ENCODE measurements around the gene RAD23A. TPM values are rescaled to one million over a fixed set of nuclear protein-coding genes. Genes with fewer than 3 reads are reported as not detected.

The RAD23A gene
- polyA plus RNA-seq, 5 donors = 55.7 to 105 (median 76.3) TPM

DNA sequence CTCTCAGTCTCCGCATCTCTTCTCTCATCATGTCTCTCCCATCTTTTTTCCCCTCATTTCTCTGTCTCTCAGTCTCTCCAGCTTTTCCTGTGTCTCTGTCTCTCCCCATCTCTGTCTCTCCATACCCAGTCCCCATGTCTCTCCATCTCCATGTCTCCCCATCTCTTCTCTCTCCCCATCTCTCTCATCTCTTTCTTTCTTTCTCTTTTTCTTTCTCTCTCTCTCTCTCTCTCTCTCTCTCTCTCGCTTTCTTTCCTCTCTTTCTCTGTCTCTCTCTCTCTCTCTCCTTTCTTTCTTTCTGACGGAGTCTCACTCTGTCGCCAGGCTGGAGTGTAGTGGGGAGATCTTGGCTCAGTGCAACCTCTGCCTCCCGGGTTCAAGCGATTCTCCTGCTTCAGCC, 37.0 kb downstream of the RAD23A start:
- no peak for DNase-seq

DNA sequence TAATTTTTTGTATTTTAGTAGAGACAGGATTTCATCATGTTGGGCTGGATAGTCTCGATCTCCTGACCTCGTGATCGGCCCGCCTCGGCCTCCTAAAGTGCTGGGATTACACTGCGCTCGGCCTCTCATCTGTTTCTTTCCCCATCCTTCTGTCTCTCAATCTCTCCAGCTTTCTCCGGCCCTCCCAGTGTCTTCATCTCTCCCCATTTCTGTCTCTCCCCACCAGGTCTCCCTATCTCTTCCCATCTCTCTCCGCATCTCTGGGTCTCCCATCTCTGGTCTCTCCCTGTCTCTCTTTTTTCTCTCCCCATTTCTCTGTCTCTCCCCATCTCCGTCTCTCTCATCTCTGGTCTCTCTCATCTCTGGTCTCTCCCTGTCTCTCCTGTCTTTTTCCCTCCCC, 37.4 kb downstream of the RAD23A start:
- DNase-seq = no peak

DNA sequence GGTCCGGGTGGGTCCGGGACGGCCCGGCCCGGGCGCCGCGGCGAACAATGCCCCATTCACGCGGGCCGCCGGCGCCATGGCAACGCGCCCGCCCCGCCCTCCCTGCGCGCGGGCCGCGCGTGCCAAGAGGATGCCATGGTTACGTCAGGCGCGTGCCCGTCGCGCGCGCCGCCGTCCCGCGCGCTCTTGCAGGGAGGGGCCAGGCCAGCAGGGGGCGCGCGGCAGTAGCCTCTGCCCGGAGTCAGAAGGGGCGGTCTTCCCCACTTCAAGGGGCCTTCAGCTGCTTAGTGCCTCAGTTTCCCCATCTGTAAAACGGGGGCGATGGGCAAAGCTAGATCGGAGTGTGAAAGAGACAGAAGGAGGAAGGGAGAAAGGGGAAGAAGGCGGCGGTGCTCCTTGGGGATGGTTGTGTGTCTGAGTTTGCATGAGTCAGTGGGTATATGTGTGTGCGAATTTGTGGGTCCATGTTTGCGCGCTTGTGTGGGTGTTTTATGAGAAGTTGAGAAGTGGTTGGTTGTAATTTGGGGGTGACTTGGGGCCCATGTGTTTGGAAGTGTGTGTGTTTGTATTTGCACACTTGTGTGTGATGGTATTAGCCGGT, 38.0 kb downstream of the RAD23A start:
- DNase-seq = peak; percentile 78 to 87

DNA sequence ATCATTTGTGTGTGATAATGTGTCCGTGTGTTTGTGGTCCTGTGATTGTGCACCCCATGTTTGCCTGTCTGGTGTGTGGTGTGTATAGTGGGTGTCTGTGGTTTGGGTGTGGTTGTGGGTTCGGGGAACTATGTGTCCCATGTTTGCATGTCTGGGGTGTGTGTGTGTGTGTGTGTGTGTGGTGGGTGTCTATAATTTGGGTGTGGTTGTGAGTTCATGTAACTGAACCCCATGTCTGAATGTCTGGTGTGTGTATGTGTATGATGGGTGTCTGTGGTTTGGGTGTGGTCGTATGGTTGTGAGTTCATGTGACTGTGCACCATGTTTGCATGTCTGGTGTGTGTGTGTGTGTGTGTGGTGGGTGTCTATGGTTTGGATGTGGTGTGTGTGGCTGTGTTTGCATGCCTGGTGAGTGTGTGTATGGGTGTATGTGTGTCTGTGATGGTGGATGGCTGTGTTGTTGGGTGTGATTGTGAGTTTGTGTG, 38.5 kb downstream of the RAD23A start:
- DNase-seq = no peak

DNA sequence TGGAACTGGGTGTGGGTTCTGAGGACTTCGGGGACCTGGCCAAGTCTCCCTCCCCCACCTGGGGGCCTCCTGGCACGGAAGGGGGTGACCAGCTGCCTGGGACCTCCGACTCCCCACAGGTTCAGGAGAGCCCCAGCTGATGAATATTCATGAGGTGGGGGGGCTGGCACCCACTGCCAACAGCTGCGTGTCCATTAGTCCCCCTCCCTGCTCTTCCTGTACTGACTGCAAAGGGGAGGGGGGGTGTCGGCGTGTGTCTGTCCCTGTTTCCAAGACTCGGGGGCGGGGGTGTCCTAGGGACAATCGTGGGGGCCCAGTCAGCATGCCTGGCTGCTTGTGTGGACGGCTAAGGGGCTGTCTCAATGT, 39.0 kb downstream of the RAD23A start:
- DNase-seq = no peak

DNA sequence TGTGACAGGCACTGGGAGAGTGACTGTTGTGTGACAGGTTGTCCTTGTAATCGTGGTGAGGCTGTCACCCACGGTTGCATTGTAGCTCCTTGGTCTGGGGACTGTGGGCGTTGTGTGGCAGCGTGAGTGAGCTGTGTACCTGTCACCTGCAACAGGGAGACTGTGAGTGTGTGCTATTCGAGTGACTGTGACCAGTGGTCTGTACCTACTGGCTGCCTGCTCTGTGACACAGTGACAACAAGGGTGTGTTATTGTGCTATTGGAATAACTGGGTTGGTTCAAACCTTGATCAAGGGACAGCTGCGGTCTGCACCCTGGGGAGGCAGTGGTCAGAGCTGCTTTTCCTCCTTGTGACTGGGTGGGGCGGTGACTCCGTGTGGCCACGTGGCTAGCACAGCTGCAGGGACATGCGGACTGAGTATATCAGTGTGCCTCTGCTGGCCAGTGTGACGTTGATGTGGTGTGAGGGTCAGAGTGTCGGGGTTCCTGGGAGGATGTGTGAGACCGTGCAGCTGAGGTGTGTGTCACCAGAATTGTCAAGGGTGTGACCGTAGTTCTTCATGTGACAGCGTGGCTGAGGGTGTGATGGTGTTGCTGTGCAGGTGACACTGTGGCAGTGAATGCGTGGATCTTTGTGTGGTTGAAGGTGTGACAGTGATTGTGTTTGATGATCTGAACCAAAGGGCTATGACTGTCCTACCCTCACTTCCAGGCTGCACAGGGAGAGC, 39.6 kb downstream of the RAD23A start:
- DNase-seq = no peak

DNA sequence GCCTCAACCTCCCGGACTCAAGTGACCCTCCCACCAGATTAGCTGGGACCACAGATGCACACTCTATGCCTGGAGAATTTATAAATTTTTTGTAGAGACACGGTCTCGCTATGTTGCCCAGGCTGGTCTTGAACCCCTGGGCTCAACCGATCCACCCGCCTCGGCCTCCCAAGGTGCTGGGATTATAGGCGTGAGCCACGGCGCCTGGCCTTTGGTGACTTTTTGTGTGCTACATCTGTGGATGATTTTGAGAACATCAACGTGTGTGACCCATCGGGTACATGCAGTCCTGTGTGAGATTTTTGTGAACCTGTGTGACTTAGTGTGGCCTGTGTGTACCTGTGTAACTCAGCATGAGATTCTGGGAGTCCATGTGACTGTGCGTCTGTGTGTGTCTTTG, 41.1 kb downstream of the RAD23A start:
- no peak for DNase-seq

DNA sequence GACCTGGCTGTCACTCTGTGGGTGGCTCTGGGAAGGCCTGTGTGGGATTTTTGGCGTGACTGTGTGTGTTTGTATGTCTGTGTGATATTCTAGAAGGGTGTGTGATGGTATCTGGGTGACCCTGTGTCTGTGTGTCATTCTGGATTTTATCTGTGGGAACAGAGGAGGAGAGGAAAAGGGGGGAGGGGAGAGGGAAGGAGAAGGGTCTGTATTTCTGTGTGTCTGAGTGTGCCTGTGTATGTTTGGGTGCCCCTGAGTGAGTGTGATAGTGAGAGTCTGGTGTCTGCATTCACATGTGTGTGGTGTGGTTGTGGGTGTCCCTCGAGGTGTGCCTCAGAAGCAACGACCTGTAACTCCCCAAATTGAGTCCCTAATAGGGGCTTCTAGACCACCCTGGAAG, 41.5 kb downstream of the RAD23A start:
- no peak for DNase-seq

DNA sequence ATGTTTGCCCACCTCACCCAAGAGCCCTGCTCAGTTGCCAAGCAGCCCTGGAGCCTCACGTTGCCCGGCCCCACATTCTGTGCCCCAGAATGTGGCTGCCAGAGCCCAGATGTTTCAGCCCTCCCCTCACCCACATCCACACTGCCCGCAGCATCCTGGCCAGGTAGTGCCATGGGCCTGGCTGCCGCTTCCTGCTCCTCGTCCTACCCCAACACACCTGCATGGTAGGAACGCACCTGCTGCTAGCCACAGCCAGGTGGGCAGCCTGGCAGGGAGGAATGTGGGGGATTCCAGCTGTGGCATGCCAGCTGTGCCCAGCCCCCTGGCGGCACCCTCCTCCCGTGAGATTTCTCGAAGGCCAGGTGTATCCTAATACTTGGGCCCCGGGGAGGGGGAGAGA, 42.1 kb downstream of the RAD23A start:
- no peak for DNase-seq

DNA sequence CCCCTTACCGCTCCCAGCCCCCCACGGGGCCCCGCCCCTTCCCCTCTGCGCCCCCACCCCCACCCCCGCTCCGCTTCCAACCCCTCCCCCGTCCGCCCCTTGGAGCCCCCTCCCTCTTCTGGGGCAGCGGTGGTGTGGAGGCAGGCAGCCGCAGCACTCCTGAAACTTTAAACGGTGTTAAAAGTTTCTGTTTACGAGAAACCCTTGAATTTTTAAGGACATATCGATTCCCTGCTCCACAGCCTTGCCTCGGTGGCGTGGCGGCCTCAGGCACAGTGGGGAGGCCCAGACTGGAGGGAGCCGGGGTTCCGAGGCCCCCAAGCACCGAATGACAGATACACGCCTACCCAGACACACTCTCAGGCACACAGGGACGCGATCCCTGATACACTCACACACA, 44.8 kb downstream of the RAD23A start:
- no peak for DNase-seq

DNA sequence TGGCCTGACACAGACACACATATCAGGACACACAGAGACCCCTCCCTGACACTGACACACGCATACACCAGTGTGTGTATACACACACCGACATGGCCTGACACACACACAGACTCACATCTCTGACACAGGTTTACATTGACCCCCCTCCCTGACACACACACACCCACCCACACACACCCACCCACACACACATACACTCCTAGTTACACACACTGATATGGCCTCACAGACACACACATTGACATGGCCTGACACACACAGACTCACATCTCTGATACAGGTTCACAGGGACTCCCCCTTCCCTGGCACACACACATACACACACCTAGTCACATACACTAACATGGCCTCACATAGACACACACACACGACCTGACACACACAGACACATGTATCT, 45.2 kb downstream of the RAD23A start:
- no peak for DNase-seq

DNA sequence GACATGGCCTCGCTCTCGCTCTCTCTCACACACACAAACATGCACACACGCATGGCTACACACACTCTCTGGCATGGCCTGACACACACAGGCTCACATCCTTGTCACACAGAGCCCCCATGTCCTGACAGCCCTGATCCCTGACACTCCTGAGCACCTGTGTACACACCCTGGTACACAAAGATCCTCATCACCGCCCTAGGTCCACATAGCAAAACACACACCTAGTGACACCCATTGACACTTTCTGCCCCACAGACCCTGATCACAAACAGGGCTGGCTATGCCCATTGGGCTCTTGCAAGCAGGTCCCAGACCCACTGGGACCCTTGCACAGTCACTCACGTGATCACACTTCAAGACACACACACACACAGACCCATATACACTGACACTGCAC, 45.6 kb downstream of the RAD23A start:
- DNase-seq = no peak

DNA sequence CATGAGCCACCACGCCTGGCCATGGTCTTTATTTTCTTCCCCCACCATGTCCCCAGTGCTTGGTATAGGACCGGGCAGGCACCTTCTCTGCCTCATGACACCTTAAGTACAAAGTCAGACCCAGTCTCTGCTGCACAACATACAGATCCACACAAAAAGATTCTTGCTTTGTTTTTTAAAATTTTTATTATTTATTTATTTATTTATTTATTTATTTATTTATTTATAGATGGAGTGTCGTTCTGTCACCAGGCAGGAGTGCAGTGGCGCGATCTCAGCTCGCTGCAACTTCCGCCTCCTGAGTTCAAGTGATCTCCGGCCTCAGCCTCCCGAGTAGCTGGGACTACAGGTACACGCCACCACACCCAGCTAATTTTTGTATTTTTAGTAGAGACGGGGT, 47.1 kb downstream of the RAD23A start:
- DNase-seq = no peak

DNA sequence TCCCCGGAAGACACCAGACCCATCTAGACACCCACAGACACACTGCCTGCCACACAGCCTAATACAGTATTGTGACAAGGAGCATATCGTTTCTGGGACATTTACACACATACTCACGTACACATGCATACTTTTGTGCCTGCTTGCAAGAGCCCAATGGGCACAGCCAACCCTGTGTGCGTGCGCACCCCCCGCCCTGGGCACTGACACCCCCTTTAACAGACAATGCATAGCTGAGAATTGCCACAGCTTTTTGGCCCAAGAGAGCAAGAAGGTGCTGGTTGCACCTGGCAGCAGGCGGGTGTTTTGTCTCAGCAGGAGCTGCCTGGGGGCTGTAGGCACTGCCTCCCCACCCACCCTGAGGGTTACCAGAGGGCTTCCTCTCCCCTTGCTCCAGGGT, 47.9 kb downstream of the RAD23A start:
- DNase-seq = no peak

DNA sequence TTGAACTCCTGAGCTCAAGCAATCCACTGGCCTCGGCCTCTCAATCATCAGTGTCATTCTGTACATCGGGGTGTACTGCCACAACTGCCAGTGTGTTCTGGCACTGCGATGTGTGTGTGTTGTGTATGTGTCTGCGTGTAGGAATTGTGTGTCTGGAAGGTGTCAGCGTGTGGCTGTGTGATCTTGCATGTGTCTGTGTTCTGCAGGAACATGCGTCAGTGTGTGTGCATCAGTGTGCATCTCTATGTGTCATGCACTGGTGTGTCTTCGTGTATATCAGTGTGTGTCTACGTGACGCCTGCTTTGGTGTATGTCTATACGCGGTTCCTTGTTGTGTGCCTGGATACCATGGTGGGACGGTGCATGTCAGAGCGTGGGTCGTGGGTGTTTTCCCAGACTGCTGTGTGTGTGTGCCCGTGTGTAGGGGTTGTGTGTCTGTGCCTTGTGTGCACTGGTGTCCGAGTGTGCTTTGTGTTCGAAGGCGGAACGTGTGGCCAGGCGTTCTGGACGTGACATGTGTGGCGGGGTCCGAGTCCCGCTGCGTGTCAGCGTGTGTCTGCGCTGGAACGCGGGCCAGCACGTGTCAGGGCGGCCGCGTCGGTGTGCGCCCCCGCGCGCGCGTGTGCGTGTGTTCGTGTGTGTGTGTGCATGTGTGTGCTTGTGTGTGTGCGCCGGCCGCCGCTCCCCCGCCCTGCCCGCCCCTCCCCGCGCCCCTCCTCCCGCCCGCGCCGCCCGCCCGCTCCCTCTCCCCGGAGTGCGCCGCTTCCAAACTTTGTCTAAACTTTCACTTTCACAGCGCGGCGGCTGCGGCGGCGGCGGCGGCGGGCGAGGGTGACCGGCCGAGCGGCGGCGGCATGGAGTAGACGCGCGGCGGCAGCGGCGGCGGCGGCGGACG, 49.3 kb downstream of the RAD23A start, which contains the start of gene NFIX:
Gene NFIX (plus strand): TSS at position 775 of the 895 bp plus-strand sequence. CDS start 363 bp downstream, outside the sequence.
- DNase-seq = peak in 1 of 2 donors; percentile 55

DNA sequence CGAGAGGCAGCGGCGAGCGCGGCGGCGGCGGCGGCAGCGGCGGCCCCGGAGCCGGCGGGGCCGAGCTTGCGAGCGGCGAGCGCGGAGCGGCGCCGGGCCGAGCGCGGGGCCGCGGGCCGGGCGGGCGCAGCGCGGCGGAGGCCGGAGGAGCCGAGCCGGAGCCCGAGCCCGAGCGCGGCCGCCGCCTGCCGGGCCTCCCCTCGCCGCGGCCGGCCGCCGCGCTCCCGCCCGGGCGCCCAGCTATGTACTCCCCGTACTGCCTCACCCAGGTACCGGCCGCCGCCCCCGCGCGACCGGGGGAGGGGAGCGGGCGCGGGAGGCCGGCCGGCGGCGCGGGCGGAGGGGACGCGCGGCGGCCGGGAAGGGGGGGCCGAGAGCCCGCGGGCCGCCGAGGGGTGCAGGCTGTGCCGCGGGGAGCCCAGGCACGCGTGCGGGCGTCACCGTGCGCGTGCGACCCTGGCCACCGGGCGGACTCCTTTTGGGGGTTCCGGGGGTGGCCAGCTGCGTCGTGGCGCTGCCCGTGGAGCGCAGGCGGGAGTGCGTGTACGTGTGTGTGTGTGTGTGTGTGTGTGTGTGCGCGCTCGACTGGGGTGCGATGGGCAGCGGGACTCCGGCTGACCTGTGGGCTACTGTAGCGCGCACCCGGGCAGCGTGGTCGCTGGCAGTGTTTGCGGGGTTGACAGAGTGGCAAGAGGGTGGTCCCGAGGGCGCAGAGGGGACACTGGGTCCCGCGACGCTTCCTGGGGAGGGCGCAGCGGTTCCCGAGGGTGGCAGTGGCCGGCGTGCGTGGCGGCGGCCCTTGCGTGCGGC, 50.1 kb downstream of the RAD23A start:
- peak in 1 of 2 donors; percentile 57 for DNase-seq

DNA sequence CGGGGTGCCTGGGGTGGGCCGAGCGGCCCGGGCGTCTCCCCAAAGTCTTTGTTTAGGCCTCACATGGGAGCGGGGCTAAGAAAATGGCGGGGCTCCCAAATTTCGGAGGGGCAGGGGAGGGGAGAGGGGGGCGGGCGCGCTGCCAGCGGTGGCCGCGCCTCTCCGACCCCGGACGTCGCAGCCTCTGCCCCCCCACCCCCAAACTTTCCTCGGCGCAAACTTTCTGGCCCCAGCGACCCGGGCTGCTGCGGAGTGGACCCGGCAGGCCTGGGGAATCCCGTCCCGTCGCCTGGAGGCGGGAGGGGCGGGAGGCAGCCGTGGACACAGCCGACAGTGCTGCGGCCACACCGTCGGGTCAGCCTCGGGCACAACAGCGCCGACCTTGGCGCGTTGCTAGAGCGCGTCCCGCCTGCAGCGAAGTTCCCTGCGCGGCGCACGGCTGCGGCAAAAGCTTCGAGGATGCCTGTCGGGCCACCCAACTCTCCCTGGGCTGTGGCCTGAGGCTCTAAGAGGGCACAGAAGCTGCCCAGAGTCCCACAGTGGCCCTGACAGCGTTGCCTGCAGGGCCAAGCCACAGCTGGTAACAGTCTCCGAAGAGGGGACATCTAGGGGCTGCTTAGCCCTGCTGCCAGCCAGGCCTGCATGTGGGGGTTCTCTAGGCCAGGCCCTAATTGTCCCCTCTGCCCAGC, 50.9 kb downstream of the RAD23A start:
- no peak for DNase-seq

DNA sequence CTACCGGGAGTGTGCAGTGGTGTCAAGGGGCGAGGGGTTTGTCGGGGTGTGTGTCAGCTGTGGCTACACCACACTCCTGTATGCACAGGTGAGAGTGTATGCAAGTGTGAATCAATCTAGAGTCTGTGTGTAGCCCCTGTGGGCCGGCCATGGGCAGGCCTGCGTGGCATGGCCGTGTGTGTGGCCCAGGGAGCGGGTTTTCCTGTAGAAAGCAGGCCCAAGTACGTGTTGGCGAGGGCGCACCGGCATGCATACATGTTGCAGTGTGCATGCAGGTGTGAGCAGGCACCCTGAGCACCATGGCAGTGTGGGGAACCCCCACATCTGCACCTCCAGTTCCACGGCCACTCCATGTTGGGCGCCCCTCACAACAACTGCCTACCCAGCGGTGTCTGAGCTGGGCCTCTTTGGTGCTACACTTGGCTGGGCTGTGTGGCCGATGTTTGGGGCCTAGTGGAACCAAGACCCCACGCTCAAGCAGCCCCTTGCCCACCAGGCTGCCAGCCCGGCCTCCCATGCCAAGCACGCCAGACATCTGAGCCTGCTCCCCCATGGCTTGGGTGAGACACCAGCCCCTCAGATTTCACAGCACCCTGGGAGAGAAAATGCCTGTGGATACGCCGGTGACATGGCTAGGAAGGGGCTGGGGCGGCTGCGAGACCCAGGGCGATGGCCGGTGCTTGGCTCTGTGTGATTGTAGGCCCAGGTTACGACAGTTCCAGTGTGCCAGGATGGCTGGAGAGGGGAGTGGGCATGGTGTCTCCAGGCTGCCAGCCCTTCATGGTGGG, 51.7 kb downstream of the RAD23A start:
- DNase-seq = no peak

DNA sequence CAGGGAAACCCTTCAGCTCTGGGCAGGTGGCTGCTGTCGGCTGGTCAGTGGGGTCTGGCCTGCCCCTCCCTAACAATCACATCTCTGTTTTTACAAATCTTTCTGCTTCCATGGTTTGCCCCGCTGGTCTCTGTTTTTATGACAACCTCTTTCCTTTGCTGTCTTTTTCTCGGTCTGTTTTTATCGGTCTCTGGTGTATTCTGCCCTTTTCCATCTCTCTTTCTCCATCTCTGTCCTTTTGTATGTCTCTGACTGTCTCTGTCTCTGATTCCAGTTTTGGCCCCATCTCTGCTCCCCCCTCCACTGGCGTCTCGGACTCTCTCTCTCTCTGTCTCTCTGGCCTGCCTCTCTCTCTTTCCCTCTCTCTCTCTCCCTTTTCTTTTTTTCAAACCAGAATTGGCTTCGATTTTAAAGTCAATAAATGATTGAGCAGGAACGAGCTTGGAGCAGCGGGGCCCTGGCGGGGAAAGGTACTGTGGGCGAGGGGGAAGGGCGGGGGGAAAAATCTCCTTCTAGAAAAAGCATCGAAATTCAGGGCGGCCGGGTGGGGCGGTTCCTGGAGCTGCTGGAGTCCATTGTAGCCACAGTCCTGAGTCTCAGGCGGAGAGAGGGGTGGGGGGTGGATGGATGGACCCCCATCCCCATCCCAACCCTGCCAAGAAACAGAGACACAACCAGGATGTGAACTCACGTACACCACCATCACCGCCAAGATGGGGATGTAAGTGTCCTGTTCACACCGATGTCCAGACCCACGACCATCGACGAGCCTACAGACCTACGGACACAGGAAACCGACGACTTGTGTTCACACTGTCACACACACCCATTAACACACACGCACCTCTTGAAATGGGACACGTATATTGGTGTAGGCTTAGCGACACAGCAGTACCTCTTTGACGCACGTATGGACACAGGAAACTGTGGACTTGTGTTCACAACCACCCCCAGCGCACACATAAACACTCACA, 52.6 kb downstream of the RAD23A start:
- DNase-seq = no peak
